ENCODE results near the gene KCTD15. TPM values are rescaled to one million over a fixed set of nuclear protein-coding genes. Genes with fewer than 3 reads are reported as not detected.

KCTD15 gene
- total RNA-seq, 1 donor from 2014 or later: 28.2 TPM

GRCh38 chr19:33859016-33859415 is 62.3 kb downstream of the KCTD15 start:
- no peak for DNase-seq (ENCODE audit: low read depth)

- no peak for DNase-seq (ENCODE audit: low read depth)
Measured at GRCh38 chr19:33860312-33861090, 63.8 kb downstream of the KCTD15 start.

GRCh38 chr19:33861950-33862349 is 65.3 kb downstream of the KCTD15 start:
- DNase-seq (ENCODE audit: low read depth): no peak

- no peak for DNase-seq (ENCODE audit: low read depth)
Measured at GRCh38 chr19:33862981-33863380, 66.3 kb downstream of the KCTD15 start.

GRCh38 chr19:33863436-33863835 is 66.8 kb downstream of the KCTD15 start:
- DNase-seq (ENCODE audit: low read depth): no peak

- DNase-seq (ENCODE audit: low read depth): no peak
Measured at GRCh38 chr19:33864311-33864850, 67.7 kb downstream of the KCTD15 start.

GRCh38 chr19:33865306-33865705 is 68.6 kb downstream of the KCTD15 start:
- no peak for DNase-seq (ENCODE audit: low read depth)

Other genes starting within 250 kb of the KCTD15 start
- not detected in 2 replicates for gene CHST8, start 174.9 kb upstream of the KCTD15 start, total RNA-seq